ENCODE results near the gene LMO1. TPM values are rescaled to one million over a fixed set of nuclear protein-coding genes. Genes with fewer than 3 reads are reported as not detected.

Gene LMO1
- total and polyA plus RNA-seq, 2 of the 13 experiments (the other 11 are each of a cell fraction or from before 2014, with no cell fraction given): not detected

GRCh38 chr11:8231979-8232378 is 31.7 kb downstream of the LMO1 start:
- no peaks in the 10 kb centered on the region for H4K20me1 ChIP-seq (ENCODE audit: insufficient read depth, low read length)
- H3K9me3 ChIP-seq (ENCODE audit: low read length): no peaks in the 10 kb centered on the region
- H2AFZ ChIP-seq (ENCODE audit: low read length): no peak overlapping the region
- no peaks in the 10 kb centered on the region for H3K4me1 ChIP-seq (ENCODE audit: insufficient read depth, low read length)
- in situ Hi-C loops (cut with HindIII; ENCODE audit: extremely low pct_ligation_motif_present, low pct_unique_long_range_greater_than_20kb) (no loop called here), intact Hi-C loops (cut with micrococcal nuclease; ENCODE audit: unreplicated experiment) (no loop called here)
- DNase-seq (ENCODE audit: low spot score) (no peak), ATAC-seq (no peak), FAIRE-seq (no peak)
- H3K4me2 ChIP-seq (ENCODE audit: low read depth, low read length): no peak overlapping the region
- no peaks in the 10 kb centered on the region for H3K79me2 ChIP-seq (ENCODE audit: insufficient read depth, low read length)
- no peak overlapping the region for H3K4me3 ChIP-seq (replicated peaks in 1 of 3; ENCODE audit: insufficient read depth in 1 of 3, low read depth in 2 of 3, low read length in 3 of 3)
- WGBS (ENCODE audit: low lambda C conversion rate): 20% methylated on average over 3 of the region's 5 CpGs
- ChIA-PET CTCF (ENCODE audit: low intra/inter-chr PET ratio, low total read pairs) (no interaction called here), POLR2A (no interaction called here)
- BruUV-seq (replicated peaks): no TSS peak
- H3K36me3 ChIP-seq (replicated peaks in 1 of 2; ENCODE audit: control insufficient read depth in 1 of 2, insufficient read depth in 2 of 2, low read length in 2 of 2): no peaks in the 10 kb centered on the region
- no peak overlapping the region for H3K9ac ChIP-seq (ENCODE audit: insufficient read depth, low read depth, low read length)
- TF ChIP-seq ZKSCAN1 (IDR thresholded peaks at IDR 0.05; ENCODE audit: low read length) (no peak), RXRA (CRISPR knock-in tag; IDR thresholded peaks at IDR 0.05) (no peak)
- peaks cover 1 to 12% of the 10 kb centered on the region in 2 experiments; a peak in 2 of 5 replicates for H3K27me3 ChIP-seq (ENCODE audit: control insufficient read depth in 1 of 2, insufficient read depth in 2 of 2, low read length in 2 of 2)
- H3K27ac ChIP-seq (ENCODE audit: extremely low read length, insufficient read depth, low read length): no peak overlapping the region

GRCh38 chr11:8230921-8231847 is 32.5 kb downstream of the LMO1 start:
- Histone ChIP-seq H3K9me3 (ENCODE audit: low read length) (no peaks in the 10 kb centered on the region), H3K79me2 (ENCODE audit: insufficient read depth, low read length) (no peaks in the 10 kb centered on the region), H3K27me3 (ENCODE audit: control insufficient read depth in 1 of 2, insufficient read depth in 2 of 2, low read length in 2 of 2) (peaks cover 1 to 12% of the 10 kb centered on the region in 2 experiments; a peak in 2 of 5 replicates), H3K36me3 (replicated peaks in 1 of 2; ENCODE audit: control insufficient read depth in 1 of 2, insufficient read depth in 2 of 2, low read length in 2 of 2) (no peaks in the 10 kb centered on the region), H3K27ac (ENCODE audit: extremely low read length, insufficient read depth, low read length) (no peak overlapping the region), H3K4me2 (ENCODE audit: low read depth, low read length) (no peak overlapping the region), H3K4me3 (replicated peaks in 1 of 3; ENCODE audit: insufficient read depth in 1 of 3, low read depth in 2 of 3, low read length in 3 of 3) (no peak overlapping the region), H4K20me1 (ENCODE audit: insufficient read depth, low read length) (no peaks in the 10 kb centered on the region), H2AFZ (ENCODE audit: low read length) (no peak overlapping the region), H3K4me1 (ENCODE audit: insufficient read depth, low read length) (no peaks in the 10 kb centered on the region), H3K9ac (ENCODE audit: insufficient read depth, low read depth, low read length) (no peak overlapping the region)
- FAIRE-seq (no peak), DNase-seq (ENCODE audit: low spot score) (no peak), ATAC-seq (no peak)
- no TSS peak for BruUV-seq (replicated peaks)
- intact Hi-C loops (cut with micrococcal nuclease; ENCODE audit: unreplicated experiment) (no loop called here), in situ Hi-C loops (cut with HindIII; ENCODE audit: extremely low pct_ligation_motif_present, low pct_unique_long_range_greater_than_20kb) (no loop called here)
- ChIA-PET POLR2A (no interaction called here), CTCF (ENCODE audit: low intra/inter-chr PET ratio, low total read pairs) (no interaction called here)
- 9% methylated on average over 13 of the region's 21 CpGs for WGBS (ENCODE audit: low lambda C conversion rate)
- TF ChIP-seq SMAD1 (CRISPR knock-in tag; IDR thresholded peaks at IDR 0.05; ENCODE audit: borderline replicate concordance, low read depth) (no peak), CSRNP2 (CRISPR knock-in tag; conservative IDR thresholded peaks at IDR 0.05; ENCODE audit: low read depth) (no peak), ZSCAN30 (CRISPR knock-in tag; IDR thresholded peaks at IDR 0.05) (no peak), HBP1 (CRISPR knock-in tag; IDR thresholded peaks at IDR 0.05; ENCODE audit: low read depth) (no peak), ZNF777 (CRISPR knock-in tag; IDR thresholded peaks at IDR 0.05) (no peak)

All from HepG2 (cell line).